ENCODE results near the gene SEC31B.

DNA sequence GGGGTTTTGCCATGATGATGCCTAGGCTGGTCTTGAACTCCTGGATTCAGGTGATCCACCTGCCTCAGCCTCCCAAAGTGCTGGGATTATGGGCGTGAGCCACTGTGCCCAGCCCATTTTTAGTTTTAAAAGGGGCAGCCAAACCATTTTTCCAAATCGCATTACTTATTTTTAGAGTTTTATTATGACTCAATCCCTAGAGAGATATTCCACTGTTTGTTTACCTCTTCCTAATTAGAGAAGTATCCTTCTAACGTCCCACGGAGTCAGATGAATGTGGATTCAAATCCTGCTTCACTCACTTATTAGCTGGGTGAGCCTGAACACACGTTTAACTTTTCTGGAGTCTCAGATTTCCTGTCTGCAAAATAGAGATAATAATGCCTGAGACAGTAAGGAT lies 41.7 kb downstream of the SEC31B start:
- no peak for TF ChIP-seq CTCF (IDR thresholded peaks at IDR 0.05)
- no peak for TF ChIP-seq POLR2A (IDR thresholded peaks at IDR 0.05)

Measured in testis (tissue), 2 donors.